Ascending aorta (tissue), 2 donors: ENCODE measurements around the gene CPN2. TPM values are rescaled to one million over a fixed set of nuclear protein-coding genes. Genes with fewer than 3 reads are reported as not detected.

Experiments
- DNase-seq, 2 donors: peaks; one replicate each; pipeline ENCODE4 v3.0.0-alpha.2; 2019; ENCODE audit warnings: low spot score in 2 of 2
- H3K27ac ChIP-seq, 2 donors: fragments of 200-600 bp; sonication (generic); one replicate each; pipeline ENCODE4 v1.5.1; 2016 to 2017; ENCODE audit warnings: mild to moderate bottlenecking in 1 of 2
- H3K27me3 ChIP-seq: fragments of 200-600 bp; sonication (generic); one replicate; pipeline ENCODE4 v1.5.1; 2017
- H3K36me3 ChIP-seq, 2 donors: fragments of 200-600 bp; sonication (generic); one replicate each; pipeline ENCODE4 v1.5.1; 2016
- H3K4me1 ChIP-seq, 2 donors: fragments of 200-600 bp; sonication (generic); one replicate each; pipeline ENCODE4 v1.5.1; 2016 to 2017; ENCODE audit warnings: mild to moderate bottlenecking in 1 of 2
- H3K4me3 ChIP-seq, 2 donors: fragments of 200-600 bp; sonication (generic); one replicate each; pipeline ENCODE4 v1.5.1; 2016 to 2017; ENCODE audit warnings: mild to moderate bottlenecking in 1 of 2
- H3K9me3 ChIP-seq, 2 donors: fragments of 200-600 bp; sonication (generic); one replicate each; pipeline ENCODE4 v1.5.1; 2016
- CTCF ChIP-seq, 3 experiments: fragments of 200-600 bp in 2 of 3; fragments of 450-650 bp in 1 of 3; sonication (generic) in 2 of 3; IDR thresholded peaks; one replicate each; pipeline ENCODE4 v1.5.1; 2016 to 2019; ENCODE audit warnings: antibody characterized with exemption in 3 of 3, mild to moderate bottlenecking in 1 of 3, moderate library complexity in 1 of 3
- intact Hi-C: fragments of 100-400 bp; cut with DNase I; formaldehyde crosslinking; loops from one replicate; pipeline ENCODE4 v1.15.1; 2023
- total RNA-seq: library from RNA; depleted of rRNA; stranded (reverse); fragments of >200 nt; gene quantifications from one replicate; pipeline ENCODE4 v1.1.0, GENCODE V29; 2016

Gene CPN2
- total RNA-seq, 1 donor from 2014 or later = not detected

- Histone ChIP-seq H3K4me1 (no peaks in the 10 kb centered on the region), H3K9me3 (no peaks in the 10 kb centered on the region), H3K36me3 (no peaks in the 10 kb centered on the region), H3K27ac (no peak within 1 kb of the TSS), H3K4me3 (no peak within 1 kb of the TSS), H3K27me3 (no peaks in the 10 kb centered on the region)
- intact Hi-C loops = no loop called here
- TF ChIP-seq CTCF (IDR thresholded peaks at IDR 0.05) = no peak
- no peak for DNase-seq
Measured at GRCh38 chr3:194369522-194370279, 18.6 kb upstream of the CPN2 start, which contains the start of gene LRRC15. Gene LRRC15 (minus strand): TSS chr3:194369743. CDS start chr3:194361043, 8,700 bp downstream.

DNA sequence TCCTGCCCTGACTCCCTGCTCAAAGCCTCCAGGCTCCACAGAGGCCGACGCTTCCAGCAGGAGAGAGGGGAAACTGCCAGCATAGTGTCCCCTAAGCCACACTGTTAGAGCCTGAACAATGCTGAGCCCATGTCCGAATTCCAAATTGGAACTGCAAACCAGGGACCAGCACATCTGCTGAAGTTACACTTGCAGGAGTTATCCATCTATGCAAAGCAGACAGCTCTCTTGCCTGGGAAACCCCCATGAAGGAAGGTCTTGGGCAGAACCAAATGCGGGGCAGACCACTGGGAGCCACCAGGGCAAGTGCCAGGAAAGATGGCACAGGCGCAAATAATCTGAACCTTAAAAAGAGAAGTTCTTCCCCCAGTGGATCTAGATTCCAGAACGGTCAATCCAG is 17.8 kb upstream of the CPN2 start:
- Histone ChIP-seq H3K27ac (no peak overlapping the region), H3K9me3 (no peaks in the 10 kb centered on the region), H3K27me3 (no peaks in the 10 kb centered on the region), H3K36me3 (no peaks in the 10 kb centered on the region), H3K4me1 (no peaks in the 10 kb centered on the region), H3K4me3 (no peak overlapping the region)
- intact Hi-C loops = no loop called here
- DNase-seq = no peak
- TF ChIP-seq CTCF (IDR thresholded peaks at IDR 0.05) = no peak

GRCh38 chr3:194367992-194368841 is 17.1 kb upstream of the CPN2 start:
- no peak for TF ChIP-seq CTCF (IDR thresholded peaks at IDR 0.05)
- no peak overlapping the region for H3K4me3 ChIP-seq

GRCh38 chr3:194365978-194366490 is 14.9 kb upstream of the CPN2 start:
- Histone ChIP-seq H3K4me3 (no peak overlapping the region), H3K36me3 (no peaks in the 10 kb centered on the region), H3K4me1 (no peaks in the 10 kb centered on the region), H3K27me3 (no peaks in the 10 kb centered on the region), H3K27ac (no peak overlapping the region), H3K9me3 (no peaks in the 10 kb centered on the region)
- intact Hi-C loops = no loop called here
- no peak for TF ChIP-seq CTCF (IDR thresholded peaks at IDR 0.05)
- no peak for DNase-seq

More at GRCh38 chr3:194367992-194368841, 17.1 kb upstream of the CPN2 start:
- Histone ChIP-seq H3K9me3 (no peaks in the 10 kb centered on the region), H3K27ac (no peak overlapping the region), H3K4me1 (no peaks in the 10 kb centered on the region), H3K36me3 (no peaks in the 10 kb centered on the region), H3K27me3 (no peaks in the 10 kb centered on the region)
- no peak for DNase-seq
- intact Hi-C loops = no loop called here

DNA sequence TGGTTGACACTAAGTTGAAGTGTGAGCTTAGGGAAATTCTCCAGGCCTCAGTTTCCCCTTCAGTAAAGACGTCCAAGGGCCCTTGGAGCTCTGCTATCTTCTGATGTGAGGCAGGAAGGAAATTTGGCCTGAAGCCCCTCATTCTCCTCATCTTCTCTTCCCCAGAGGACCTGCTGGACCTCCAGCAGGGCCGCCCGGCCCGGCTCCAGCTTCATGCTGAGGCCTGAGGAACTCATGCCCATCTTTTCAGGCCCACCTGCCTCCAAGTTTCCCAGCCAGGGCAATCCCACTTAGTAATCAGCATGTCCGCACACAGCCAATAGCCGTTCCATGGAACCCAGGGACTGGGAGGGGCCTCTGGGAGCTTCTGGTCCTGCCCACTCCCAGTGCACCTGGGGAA is 14.4 kb upstream of the CPN2 start:
- no peaks in the 10 kb centered on the region for H3K36me3 ChIP-seq
- no peak for TF ChIP-seq CTCF (IDR thresholded peaks at IDR 0.05)
- no peaks in the 10 kb centered on the region for H3K9me3 ChIP-seq
- H3K4me3 ChIP-seq = no peak overlapping the region
- intact Hi-C loops = no loop called here
- DNase-seq = no peak
- H3K27ac ChIP-seq = no peak overlapping the region
- H3K4me1 ChIP-seq = no peaks in the 10 kb centered on the region
- no peaks in the 10 kb centered on the region for H3K27me3 ChIP-seq
